ENCODE measurements around the gene DOK4.

Gene DOK4

GRCh38 chr16:57430955-57431354 lies 55.3 kb downstream of the DOK4 start:
- H3K9me3 ChIP-seq (ENCODE audit: control insufficient read depth, low read length): no peaks in the 10 kb centered on the region
- H3K27me3 ChIP-seq (replicated peaks; ENCODE audit: control insufficient read depth, insufficient read depth, low read length, poor library complexity, severe bottlenecking): no peaks in the 10 kb centered on the region
- H3K36me3 ChIP-seq (ENCODE audit: control insufficient read depth, insufficient read depth, low read length): peaks cover 63% of the 10 kb centered on the region
- no peaks in the 10 kb centered on the region for H3K4me1 ChIP-seq (ENCODE audit: control insufficient read depth, insufficient read depth, low read length, poor library complexity, severe bottlenecking)
- no peak overlapping the region for H3K27ac ChIP-seq (ENCODE audit: insufficient read depth, low read length, poor library complexity, severe bottlenecking)
- DNase-seq: no peak
- H3K4me3 ChIP-seq (ENCODE audit: insufficient read depth, low read depth, low read length, poor library complexity, severe bottlenecking): no peak overlapping the region

GRCh38 chr16:57427824-57428223 lies 58.5 kb downstream of the DOK4 start:
- H3K4me1 ChIP-seq (ENCODE audit: control insufficient read depth, insufficient read depth, low read length, poor library complexity, severe bottlenecking): no peaks in the 10 kb centered on the region
- H3K27ac ChIP-seq (ENCODE audit: insufficient read depth, low read length, poor library complexity, severe bottlenecking): no peak overlapping the region
- no peak for DNase-seq
- no peaks in the 10 kb centered on the region for H3K9me3 ChIP-seq (ENCODE audit: control insufficient read depth, low read length)
- H3K36me3 ChIP-seq (ENCODE audit: control insufficient read depth, insufficient read depth, low read length): peaks cover 48% of the 10 kb centered on the region
- no peaks in the 10 kb centered on the region for H3K27me3 ChIP-seq (replicated peaks; ENCODE audit: control insufficient read depth, insufficient read depth, low read length, poor library complexity, severe bottlenecking)
- no peak overlapping the region for H3K4me3 ChIP-seq (ENCODE audit: insufficient read depth, low read depth, low read length, poor library complexity, severe bottlenecking)

DNA sequence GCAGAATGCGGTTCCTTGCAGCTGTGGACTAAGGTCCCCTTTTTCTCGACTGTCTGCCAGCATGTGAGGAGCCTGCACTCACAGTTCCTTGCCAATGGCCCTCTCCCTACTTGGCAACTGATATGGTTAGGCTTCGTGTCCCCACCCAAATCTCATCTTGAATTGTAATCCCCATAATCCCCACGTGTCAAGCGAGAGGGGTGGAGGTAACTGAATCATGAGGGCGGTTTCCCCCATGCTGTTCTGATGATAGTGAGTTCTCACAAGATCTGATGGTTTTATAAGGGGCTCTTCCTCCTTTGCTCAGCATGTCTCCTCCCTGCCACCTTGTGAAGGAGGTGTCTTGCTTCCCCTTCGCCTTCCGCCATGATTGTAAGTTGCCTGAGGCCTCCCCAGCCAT lies 59.0 kb downstream of the DOK4 start:
- Histone ChIP-seq H3K27ac (ENCODE audit: insufficient read depth, low read length, poor library complexity, severe bottlenecking) (no peak overlapping the region), H3K4me1 (ENCODE audit: control insufficient read depth, insufficient read depth, low read length, poor library complexity, severe bottlenecking) (no peaks in the 10 kb centered on the region), H3K36me3 (ENCODE audit: control insufficient read depth, insufficient read depth, low read length) (peaks cover 43% of the 10 kb centered on the region), H3K9me3 (ENCODE audit: control insufficient read depth, low read length) (no peaks in the 10 kb centered on the region), H3K4me3 (ENCODE audit: insufficient read depth, low read depth, low read length, poor library complexity, severe bottlenecking) (no peak overlapping the region), H3K27me3 (replicated peaks; ENCODE audit: control insufficient read depth, insufficient read depth, low read length, poor library complexity, severe bottlenecking) (no peaks in the 10 kb centered on the region)
- no peak for DNase-seq

- no peaks in the 10 kb centered on the region for H3K27me3 ChIP-seq (replicated peaks; ENCODE audit: control insufficient read depth, insufficient read depth, low read length, poor library complexity, severe bottlenecking)
- H3K36me3 ChIP-seq (ENCODE audit: control insufficient read depth, insufficient read depth, low read length): peaks cover 34% of the 10 kb centered on the region
- DNase-seq: no peak
- H3K27ac ChIP-seq (ENCODE audit: insufficient read depth, low read length, poor library complexity, severe bottlenecking): no peak overlapping the region
- no peaks in the 10 kb centered on the region for H3K9me3 ChIP-seq (ENCODE audit: control insufficient read depth, low read length)
- H3K4me3 ChIP-seq (ENCODE audit: insufficient read depth, low read depth, low read length, poor library complexity, severe bottlenecking): no peak overlapping the region
- no peaks in the 10 kb centered on the region for H3K4me1 ChIP-seq (ENCODE audit: control insufficient read depth, insufficient read depth, low read length, poor library complexity, severe bottlenecking)
Measured at GRCh38 chr16:57426356-57426755, 59.9 kb downstream of the DOK4 start.

DNA sequence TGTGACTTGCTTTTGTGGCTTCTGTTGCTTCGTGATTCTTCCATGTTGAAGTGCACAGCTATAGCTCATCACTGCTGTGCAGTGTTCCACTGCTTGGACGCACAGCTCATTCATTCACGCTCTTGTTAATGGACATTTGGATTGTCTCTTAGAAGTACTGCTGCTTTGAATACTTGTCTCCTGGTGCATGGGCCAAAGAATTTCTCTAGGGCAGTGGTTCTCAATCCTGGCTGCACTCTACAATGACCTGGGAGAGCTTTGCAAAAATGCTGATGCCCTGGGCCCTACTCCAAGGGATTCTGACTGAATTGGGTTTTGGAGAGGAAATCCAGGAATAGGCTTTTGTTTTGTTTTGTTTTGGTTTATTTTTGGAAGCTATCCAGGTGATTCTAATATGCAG lies 61.7 kb downstream of the DOK4 start:
- no peak overlapping the region for H3K27ac ChIP-seq (ENCODE audit: insufficient read depth, low read length, poor library complexity, severe bottlenecking)
- DNase-seq: no peak
- peaks cover 16% of the 10 kb centered on the region for H3K36me3 ChIP-seq (ENCODE audit: control insufficient read depth, insufficient read depth, low read length)
- H3K4me3 ChIP-seq (ENCODE audit: insufficient read depth, low read depth, low read length, poor library complexity, severe bottlenecking): no peak overlapping the region
- H3K27me3 ChIP-seq (replicated peaks; ENCODE audit: control insufficient read depth, insufficient read depth, low read length, poor library complexity, severe bottlenecking): no peaks in the 10 kb centered on the region
- H3K4me1 ChIP-seq (ENCODE audit: control insufficient read depth, insufficient read depth, low read length, poor library complexity, severe bottlenecking): no peaks in the 10 kb centered on the region
- no peaks in the 10 kb centered on the region for H3K9me3 ChIP-seq (ENCODE audit: control insufficient read depth, low read length)

DNA sequence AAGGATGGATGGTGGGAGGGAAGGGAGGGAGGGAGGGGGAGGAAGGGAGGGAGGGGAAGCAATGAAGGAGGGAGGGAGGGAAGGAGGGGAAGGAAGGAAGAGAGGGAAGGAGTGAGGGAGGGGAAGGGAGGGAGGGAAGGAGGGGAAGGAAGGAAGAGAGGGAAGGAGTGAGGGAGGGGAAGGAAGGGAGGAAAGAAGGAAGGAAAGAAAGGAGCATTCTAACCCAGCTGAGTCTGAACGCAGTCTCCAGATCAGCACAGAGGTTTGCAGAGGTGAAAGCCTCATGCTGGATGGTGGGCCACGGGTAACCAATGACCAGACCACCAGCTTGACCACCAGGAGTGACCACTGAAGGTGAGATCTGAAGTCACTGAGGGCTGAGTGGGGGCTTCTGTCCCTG lies 63.1 kb downstream of the DOK4 start:
- no peak for DNase-seq
- Histone ChIP-seq H3K4me1 (ENCODE audit: control insufficient read depth, insufficient read depth, low read length, poor library complexity, severe bottlenecking) (peaks cover 6% of the 10 kb centered on the region), H3K27me3 (replicated peaks; ENCODE audit: control insufficient read depth, insufficient read depth, low read length, poor library complexity, severe bottlenecking) (no peaks in the 10 kb centered on the region), H3K27ac (ENCODE audit: insufficient read depth, low read length, poor library complexity, severe bottlenecking) (no peak overlapping the region), H3K36me3 (ENCODE audit: control insufficient read depth, insufficient read depth, low read length) (peaks cover 5% of the 10 kb centered on the region), H3K4me3 (ENCODE audit: insufficient read depth, low read depth, low read length, poor library complexity, severe bottlenecking) (no peak overlapping the region), H3K9me3 (ENCODE audit: control insufficient read depth, low read length) (no peaks in the 10 kb centered on the region)

GRCh38 chr16:57422026-57422944 lies 64.0 kb downstream of the DOK4 start:
- Histone ChIP-seq H3K27me3 (replicated peaks; ENCODE audit: control insufficient read depth, insufficient read depth, low read length, poor library complexity, severe bottlenecking) (no peaks in the 10 kb centered on the region), H3K36me3 (ENCODE audit: control insufficient read depth, insufficient read depth, low read length) (no peaks in the 10 kb centered on the region), H3K4me3 (ENCODE audit: insufficient read depth, low read depth, low read length, poor library complexity, severe bottlenecking) (no peak overlapping the region), H3K4me1 (ENCODE audit: control insufficient read depth, insufficient read depth, low read length, poor library complexity, severe bottlenecking) (peaks cover 6% of the 10 kb centered on the region), H3K27ac (ENCODE audit: insufficient read depth, low read length, poor library complexity, severe bottlenecking) (no peak overlapping the region), H3K9me3 (ENCODE audit: control insufficient read depth, low read length) (no peaks in the 10 kb centered on the region)
- DNase-seq: no peak

All from effector memory CD4-positive, alpha-beta T cell (primary cell).